Measurements from ENCODE around the gene TNS3. TPM values are rescaled to one million over a fixed set of nuclear protein-coding genes. Genes with fewer than 3 reads are reported as not detected.

TNS3 gene
- polyA plus RNA-seq, 1 of the 3 experiments (the other 2 are of a cell fraction) = 72.3 TPM

- H3K79me2 ChIP-seq (ENCODE audit: insufficient read depth) = no peaks in the 10 kb centered on the region
- ChIA-PET CTCF (interaction anchor here (1.0 to 4.1 kb wide), 4 partner anchors 9 to 144 kb away, joined by 3 to 20 read pairs (median 4); no protein-coding TSS in a partner anchor), POLR2A (no interaction called here)
- no peak overlapping the region for H3K4me2 ChIP-seq
- H3K4me1 ChIP-seq (ENCODE audit: control insufficient read depth in 1 of 2, insufficient read depth in 2 of 2, low read depth in 1 of 2, low read length in 1 of 2) = no peaks in the 10 kb centered on the region
- no peaks in the 10 kb centered on the region for H3F3A ChIP-seq (replicated peaks; ENCODE audit: insufficient read depth)
- peaks cover 6% of the 10 kb centered on the region; the same call in 1 of the 2 replicates for H4K20me1 ChIP-seq (ENCODE audit: insufficient read depth)
- DNase-seq = no peak
- no peak overlapping the region for H3K27ac ChIP-seq (ENCODE audit: low read depth in 2 of 2, low read length in 1 of 2)
- TF ChIP-seq FOXM1 (IDR thresholded peaks at IDR 0.05; ENCODE audit: low read depth) (no peak), RXRA (IDR thresholded peaks at IDR 0.05; ENCODE audit: borderline replicate concordance, low read depth) (no peak), USF1 (IDR thresholded peaks at IDR 0.05; ENCODE audit: borderline replicate concordance, low read depth) (no peak), CHD2 (IDR thresholded peaks at IDR 0.05; ENCODE audit: low read length, partially characterized antibody) (no peak), TEAD4 (IDR thresholded peaks at IDR 0.05; ENCODE audit: borderline replicate concordance, insufficient read depth) (no peak), RAD21 (IDR thresholded peaks at IDR 0.05; ENCODE audit: low read length) (no peak), TCF12 (IDR thresholded peaks at IDR 0.05) (no peak), FOSL2 (IDR thresholded peaks at IDR 0.05; ENCODE audit: borderline replicate concordance, low read depth) (no peak), GATA2 (CRISPR knock-in tag; IDR thresholded peaks at IDR 0.05) (no peak), ZBTB33 (IDR thresholded peaks at IDR 0.05; ENCODE audit: borderline replicate concordance, low read depth) (no peak), JUND (IDR thresholded peaks at IDR 0.05) (no peak), MAX (IDR thresholded peaks at IDR 0.05; ENCODE audit: low read depth) (no peak)
- WGBS (ENCODE audit: low lambda C conversion rate) = 95% methylated on average over 5 of the region's 5 CpGs
- H3K36me3 ChIP-seq (replicated peaks in 1 of 2; ENCODE audit: control insufficient read depth in 1 of 2, insufficient read depth in 2 of 2, low read length in 1 of 2) = peaks cover 42 to 67% of the 10 kb centered on the region in 2 experiments
- H3K9ac ChIP-seq = no peak overlapping the region
- H3K9me2 ChIP-seq = no peaks in the 10 kb centered on the region
- no peak overlapping the region for H3K4me3 ChIP-seq (ENCODE audit: low read depth in 2 of 2, low read length in 1 of 2)
- no peaks in the 10 kb centered on the region for H3K27me3 ChIP-seq (ENCODE audit: insufficient read depth)
- H2AFZ ChIP-seq (ENCODE audit: low read depth) = no peak overlapping the region
- H3K9me3 ChIP-seq = no peaks in the 10 kb centered on the region
Measured at GRCh38 chr7:47343061-47343455, 238.9 kb downstream of the TNS3 start.

- ChIA-PET POLR2A (no interaction called here), CTCF (interaction anchor here (1.1 to 4.1 kb wide), 4 partner anchors 10 to 94 kb away, joined by 3 to 20 read pairs (median 4); no protein-coding TSS in a partner anchor)
- peaks cover under 1% of the 10 kb centered on the region; the same call in 1 of the 2 replicates for H4K20me1 ChIP-seq (ENCODE audit: insufficient read depth)
- 98% methylated on average over 5 of the region's 5 CpGs for WGBS (ENCODE audit: low lambda C conversion rate)
- peaks cover 42 to 63% of the 10 kb centered on the region in 2 experiments for H3K36me3 ChIP-seq (replicated peaks in 1 of 2; ENCODE audit: control insufficient read depth in 1 of 2, insufficient read depth in 2 of 2, low read length in 1 of 2)
- H3F3A ChIP-seq (replicated peaks; ENCODE audit: insufficient read depth) = no peaks in the 10 kb centered on the region
- no peaks in the 10 kb centered on the region for H3K4me1 ChIP-seq (ENCODE audit: control insufficient read depth in 1 of 2, insufficient read depth in 2 of 2, low read depth in 1 of 2, low read length in 1 of 2)
- no peak overlapping the region for H3K4me3 ChIP-seq (ENCODE audit: low read depth in 2 of 2, low read length in 1 of 2)
- no peak overlapping the region for H3K27ac ChIP-seq (ENCODE audit: low read depth in 2 of 2, low read length in 1 of 2)
- no peak overlapping the region for H3K9ac ChIP-seq
- no peaks in the 10 kb centered on the region for H3K79me2 ChIP-seq (ENCODE audit: insufficient read depth)
- no peaks in the 10 kb centered on the region for H3K27me3 ChIP-seq (ENCODE audit: insufficient read depth)
- H3K9me3 ChIP-seq = no peaks in the 10 kb centered on the region
- no peaks in the 10 kb centered on the region for H3K9me2 ChIP-seq
- no peak for DNase-seq
- TF ChIP-seq SMC3 (IDR thresholded peaks at IDR 0.05; ENCODE audit: low read depth, low read length) = no peak
- no peak overlapping the region for H3K4me2 ChIP-seq
- no peak overlapping the region for H2AFZ ChIP-seq (ENCODE audit: low read depth)
Measured at GRCh38 chr7:47342296-47343060, 239.4 kb downstream of the TNS3 start.

Measured in SK-N-SH (cell line).